Cardiac fibroblast (primary cell): ENCODE data around the gene VEGFB.

Experiments
- DNase-seq, 2 donors: peaks; one replicate each; pipeline versions ENCODE4 v3.0.0 to v3.0.0-alpha.2; 2010; ENCODE audit warnings: low read depth in 2 of 2
- H3K4me3 ChIP-seq, 2 donors: replicated peaks in 1 of 2; 1 replicate in 1 of 2; 2 replicates in 1 of 2; pipeline ENCODE4 v1.5.1; 2011; ENCODE audit warnings: low read depth in 2 of 2, low read length in 2 of 2, mild to moderate bottlenecking in 2 of 2, moderate library complexity in 1 of 2
- CTCF ChIP-seq: IDR thresholded peaks from one replicate; pipeline ENCODE4 v1.5.1; 2011; ENCODE audit warnings: low read depth, mild to moderate bottlenecking, low read length, inconsistent platforms

VEGFB gene

DNA sequence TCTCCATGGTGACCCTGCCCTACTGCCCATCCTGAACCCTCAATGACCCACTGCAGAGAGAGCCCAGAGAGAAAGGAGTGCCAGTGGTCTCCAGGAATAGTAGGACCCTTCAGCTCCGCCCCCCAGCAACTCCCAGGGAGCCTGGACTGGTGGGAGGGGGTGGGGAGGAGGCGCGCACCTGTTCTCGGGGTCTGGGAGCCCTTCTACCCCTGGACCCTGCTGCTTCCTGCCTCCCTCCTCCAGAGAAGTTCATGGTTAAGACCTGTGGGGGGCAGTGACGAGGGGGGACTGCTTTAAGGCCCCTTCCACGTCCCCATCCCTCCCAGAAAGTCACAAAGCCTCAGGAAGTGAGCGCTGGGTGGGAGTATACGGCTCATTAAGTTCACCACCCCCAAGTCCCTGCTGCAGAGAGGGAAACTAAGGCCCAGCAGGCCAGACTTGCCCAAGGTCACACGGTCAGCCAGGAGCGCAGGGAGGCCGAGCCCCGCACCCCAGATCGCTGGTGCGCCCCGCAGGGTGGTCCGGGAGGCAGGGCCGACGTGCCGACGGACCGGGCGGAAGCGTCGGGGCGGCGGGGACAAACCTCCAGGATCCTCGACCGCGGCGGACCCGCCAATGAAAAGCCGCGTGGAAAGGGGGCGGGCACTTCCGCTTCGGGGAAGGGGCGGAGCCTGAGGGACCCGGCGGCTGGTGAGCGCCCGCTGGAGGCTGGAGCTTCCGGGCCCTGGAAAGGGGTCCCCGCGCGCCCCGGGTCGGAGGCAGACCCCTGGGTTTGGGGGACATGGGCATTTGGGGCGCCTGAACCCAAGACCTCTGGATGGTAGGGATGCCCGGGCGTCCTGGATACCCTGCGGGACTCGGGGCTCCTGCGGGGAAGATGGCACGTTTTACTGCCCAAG is 8.5 kb upstream of the VEGFB start, which contains the start of the genes NUDT22 and TRPT1:
Gene NUDT22, plus strand, starts transcription at position 667 of the 899 bp plus-strand sequence. CDS start 379 bp downstream, outside the sequence.
Gene TRPT1, minus strand, starts transcription at position 579 of the 899 bp plus-strand sequence. Its CDS starts 326 bp downstream, at position 253.
- DNase-seq, result peak; percentile 74 to 82
- TF ChIP-seq CTCF, result peak; percentile 35
- peak within 1 kb of the TSS; percentile 84 to 89 for H3K4me3 ChIP-seq

GRCh38 chr11:64226507-64227051 is 7.8 kb upstream of the VEGFB start:
- peak overlapping the region; percentile 84 to 89 for H3K4me3 ChIP-seq
- DNase-seq, result no peak
- TF ChIP-seq CTCF, result no peak

DNA sequence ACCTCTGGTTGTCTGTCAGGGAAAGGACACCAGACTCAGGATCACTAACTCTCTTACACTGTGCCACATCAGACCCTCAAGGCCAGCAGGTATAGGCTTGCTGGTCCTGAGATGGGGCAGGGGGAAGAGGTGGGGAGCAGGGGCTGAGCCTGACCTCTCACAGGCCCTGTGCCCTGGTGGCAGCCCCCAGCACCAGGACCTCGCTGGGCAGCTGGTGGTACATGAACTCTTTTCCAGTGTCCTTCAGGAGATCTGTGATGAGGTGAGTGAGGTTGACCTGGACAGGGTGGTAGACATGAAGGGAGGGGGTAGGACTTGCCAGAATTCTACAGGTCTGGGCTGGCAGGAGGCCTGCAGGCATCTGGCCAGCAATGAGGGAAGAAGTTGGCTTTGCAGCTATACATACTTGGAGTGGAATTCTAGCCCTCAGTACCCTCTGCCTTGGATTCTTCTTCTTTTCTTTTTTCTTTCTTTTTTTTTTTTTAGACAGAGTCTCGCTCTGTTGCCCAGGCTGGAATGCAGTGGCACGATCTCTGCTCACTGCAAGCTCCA is 6.9 kb upstream of the VEGFB start:
- TF ChIP-seq CTCF, result no peak
- peak in 1 of 2 donors; percentile 51 for DNase-seq

DNA sequence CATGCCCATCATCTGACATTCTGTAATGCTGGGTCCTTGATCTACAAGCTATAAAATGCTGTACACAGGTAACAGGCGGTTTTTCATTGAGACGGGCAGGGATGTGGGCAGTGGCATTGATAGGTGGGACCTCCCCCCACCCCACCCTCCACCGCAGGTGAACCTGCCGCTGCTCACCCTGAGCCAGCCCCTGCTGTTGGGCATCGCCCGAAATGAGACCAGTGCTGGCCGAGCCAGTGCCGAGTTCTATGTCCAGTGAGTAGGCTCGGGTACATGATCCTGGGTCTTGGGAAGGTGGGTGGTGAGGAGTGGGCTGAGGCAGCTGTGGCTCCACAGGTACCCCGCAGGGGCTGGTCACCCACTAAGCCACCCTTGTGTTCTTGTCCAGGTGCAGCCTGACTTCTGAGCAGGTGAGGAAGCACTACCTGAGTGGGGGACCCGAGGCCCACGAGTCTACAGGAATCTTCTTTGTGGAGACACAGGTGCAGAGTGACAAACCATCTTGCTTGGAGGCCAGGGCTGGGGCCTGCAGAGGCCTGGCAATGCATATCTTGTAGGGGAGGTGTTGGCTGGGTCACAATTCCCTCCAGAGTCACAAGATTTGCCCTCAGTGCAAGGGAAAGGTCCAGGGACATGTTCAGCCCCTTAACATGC is 5.2 kb upstream of the VEGFB start:
- no peak for TF ChIP-seq CTCF
- no peak overlapping the region for H3K4me3 ChIP-seq

More for the DNA sequence above, 6.9 kb upstream of the VEGFB start:
- H3K4me3 ChIP-seq, result peak overlapping the region; percentile 84 to 89

DNA sequence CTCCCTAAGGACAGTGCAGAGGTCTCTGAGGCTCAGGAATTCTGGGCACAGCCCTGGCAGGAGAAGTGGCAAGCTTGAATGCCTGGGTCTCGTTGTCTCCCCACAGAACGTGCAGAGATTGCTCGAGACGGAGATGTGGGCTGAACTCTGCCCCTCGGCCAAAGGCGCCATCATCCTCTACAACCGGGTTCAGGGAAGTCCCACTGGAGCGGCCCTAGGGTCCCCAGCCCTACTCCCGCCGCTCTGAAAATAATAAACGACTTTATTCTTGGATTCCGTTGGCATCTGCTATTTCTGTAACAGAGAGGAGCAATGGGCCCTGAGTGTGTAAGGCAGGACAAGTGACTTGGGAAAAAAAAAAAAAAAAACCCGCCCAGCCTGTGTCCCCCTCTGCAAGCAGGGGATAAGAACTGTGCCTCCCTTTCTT is 4.6 kb upstream of the VEGFB start:
- no peak for TF ChIP-seq CTCF
- no peak for DNase-seq
- H3K4me3 ChIP-seq, result peak overlapping the region; percentile 73

More for the DNA sequence above, 5.2 kb upstream of the VEGFB start:
- DNase-seq, result no peak

DNA sequence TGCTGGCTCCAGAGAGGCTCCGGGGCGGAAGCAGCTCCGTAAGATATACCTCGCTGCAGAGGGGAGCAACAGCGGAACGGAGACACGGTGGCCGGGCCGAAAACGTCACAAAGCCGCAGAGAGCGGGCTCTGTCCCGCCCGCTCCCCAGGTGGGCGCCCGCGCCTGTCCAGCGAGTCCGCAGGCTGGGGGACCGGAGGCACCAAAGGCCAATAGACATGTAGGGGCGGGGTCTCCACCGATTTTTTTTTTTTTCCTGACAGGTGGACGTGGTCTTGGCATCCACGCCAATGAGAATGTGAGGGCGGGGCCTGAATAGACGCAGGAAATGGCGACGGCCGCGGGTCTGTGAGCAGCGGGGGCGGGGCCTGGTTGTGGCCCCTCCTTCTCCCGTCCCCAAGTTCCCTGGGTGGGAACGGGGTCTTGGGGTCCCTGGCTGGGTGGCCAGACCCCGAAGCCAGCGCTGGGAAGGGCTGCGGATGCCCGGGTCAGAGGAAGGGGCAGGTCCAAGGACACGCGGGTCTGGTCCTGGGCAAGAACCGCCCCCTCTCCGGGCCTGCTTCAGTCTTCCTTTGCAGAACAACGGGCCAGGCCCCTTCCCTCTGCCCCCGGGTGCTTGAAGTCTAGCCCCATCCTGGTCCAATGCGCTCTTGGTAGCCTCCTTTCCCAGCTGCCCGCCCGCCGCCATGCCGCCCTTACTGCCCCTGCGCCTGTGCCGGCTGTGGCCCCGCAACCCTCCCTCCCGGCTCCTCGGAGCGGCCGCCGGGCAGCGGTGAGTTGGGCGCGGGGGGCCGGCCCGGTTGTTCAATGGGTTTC is 4.0 kb upstream of the VEGFB start, which contains the start of gene DNAJC4:
Gene DNAJC4, plus strand, starts transcription at position 378 of the 814 bp plus-strand sequence. Its CDS starts 307 bp downstream, at position 685.
- TF ChIP-seq CTCF, result no peak
- peak; percentile 83 to 90 for DNase-seq

More for the DNA sequence above, 4.0 kb upstream of the VEGFB start, which contains the start of gene DNAJC4:
- peak within 1 kb of the TSS; percentile 73 for H3K4me3 ChIP-seq
